Spleen (tissue), 7 donors: ENCODE data around the gene NPHP3.

Source experiments
- POLR2A ChIP-seq, 3 donors: fragments of 450-650 bp; IDR thresholded peaks; one replicate each; pipeline ENCODE4 v1.5.1; 2017; ENCODE audit warnings: antibody characterized with exemption in 3 of 3, mild to moderate bottlenecking in 1 of 3
- POLR2AphosphoS5 ChIP-seq, 3 donors: sonication (generic); formaldehyde crosslinking; IDR thresholded peaks; one replicate each; pipeline ENCODE4 v1.5.1; 2017; ENCODE audit warnings: antibody characterized with exemption in 3 of 3
- TF ChIP-seq, protein P1 (sequence below), 11 experiments: fragments of 200-600 bp in 7 of 11; fragments of 450-650 bp in 4 of 11; sonication (generic) in 4 of 11; IDR thresholded peaks in 8 of 11; conservative IDR thresholded peaks in 3 of 11; 1 replicate in 7 of 11; 2 replicates in 4 of 11; pipeline versions ENCODE4 v1.4.0 to v1.8.0; 2016 to 2021; ENCODE audit warnings: antibody characterized with exemption in 11 of 11, inconsistent platforms in 4 of 11, mild to moderate bottlenecking in 1 of 11
- donor health status: DM: no; HTN: no; CAD: no; lungs with moderate emphysema.
- donor health status: DM: no; HTN: no; CAD: no.
- donor health status: DM: no; HTN: no; CAD: no.

DNA sequence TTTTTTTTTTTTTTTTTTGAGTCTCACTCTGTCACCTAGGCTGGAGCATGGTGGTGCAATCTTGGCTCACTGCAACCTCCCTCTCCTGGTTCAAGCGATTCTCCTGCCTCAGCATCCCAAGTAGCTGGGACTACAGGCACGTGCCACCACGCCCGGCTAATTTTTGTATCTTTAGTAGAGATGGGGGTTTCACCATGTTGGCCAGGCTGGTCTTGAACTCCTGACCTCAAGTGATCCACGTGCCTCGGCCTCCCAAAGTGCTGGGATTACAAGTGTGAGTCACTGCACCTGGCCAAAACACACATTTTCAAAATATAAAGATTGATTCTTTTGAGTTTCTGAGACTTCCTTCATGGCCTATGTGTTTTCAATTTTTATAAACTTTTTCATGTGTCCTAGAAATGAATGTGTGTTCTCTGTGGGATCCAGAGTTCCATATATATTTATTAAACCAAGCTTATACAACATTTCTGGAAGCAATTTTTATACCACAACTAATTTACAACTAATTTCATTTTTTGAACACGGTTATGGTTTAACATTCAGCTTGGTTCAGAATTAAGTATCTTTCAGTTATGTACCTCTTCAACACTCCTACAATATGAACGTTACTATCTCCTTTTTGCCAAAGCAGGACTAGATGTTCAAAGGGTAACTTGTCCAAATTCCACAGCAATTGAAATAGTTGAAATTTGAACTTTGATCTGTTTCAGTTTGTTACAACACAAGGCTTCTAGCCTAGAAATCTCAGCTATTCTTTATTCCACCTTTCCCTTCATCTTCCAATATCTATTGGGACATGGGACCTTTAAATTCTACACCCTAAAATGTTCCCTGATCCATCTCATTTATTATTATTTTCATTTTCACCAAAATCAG, 64.1 kb downstream of the NPHP3 start:
- TF ChIP-seq POLR2A (IDR thresholded peaks at IDR 0.05), result no peak
- TF ChIP-seq, protein P1, sequence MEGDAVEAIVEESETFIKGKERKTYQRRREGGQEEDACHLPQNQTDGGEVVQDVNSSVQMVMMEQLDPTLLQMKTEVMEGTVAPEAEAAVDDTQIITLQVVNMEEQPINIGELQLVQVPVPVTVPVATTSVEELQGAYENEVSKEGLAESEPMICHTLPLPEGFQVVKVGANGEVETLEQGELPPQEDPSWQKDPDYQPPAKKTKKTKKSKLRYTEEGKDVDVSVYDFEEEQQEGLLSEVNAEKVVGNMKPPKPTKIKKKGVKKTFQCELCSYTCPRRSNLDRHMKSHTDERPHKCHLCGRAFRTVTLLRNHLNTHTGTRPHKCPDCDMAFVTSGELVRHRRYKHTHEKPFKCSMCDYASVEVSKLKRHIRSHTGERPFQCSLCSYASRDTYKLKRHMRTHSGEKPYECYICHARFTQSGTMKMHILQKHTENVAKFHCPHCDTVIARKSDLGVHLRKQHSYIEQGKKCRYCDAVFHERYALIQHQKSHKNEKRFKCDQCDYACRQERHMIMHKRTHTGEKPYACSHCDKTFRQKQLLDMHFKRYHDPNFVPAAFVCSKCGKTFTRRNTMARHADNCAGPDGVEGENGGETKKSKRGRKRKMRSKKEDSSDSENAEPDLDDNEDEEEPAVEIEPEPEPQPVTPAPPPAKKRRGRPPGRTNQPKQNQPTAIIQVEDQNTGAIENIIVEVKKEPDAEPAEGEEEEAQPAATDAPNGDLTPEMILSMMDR (IDR thresholded peaks at IDR 0.05 in 8 of 11, conservative IDR thresholded peaks at IDR 0.05 in 3 of 11), result no peak
- TF ChIP-seq POLR2AphosphoS5 (IDR thresholded peaks at IDR 0.05), result no peak
